ENCODE results near the gene UBR1.
"Not testable (repeated sequence)": the region's sequence is repeated elsewhere in the genome, so short reads cannot be mapped to it uniquely, and the experiment has no call there.

The UBR1 gene

GRCh38 chr15:42964476-42964875 is 141.4 kb downstream of the UBR1 start:
- DNase-seq (ENCODE audit: low spot score) = no peak

- no peak for DNase-seq (ENCODE audit: low spot score)
Measured at GRCh38 chr15:42955518-42955917, 150.3 kb downstream of the UBR1 start.

- no peak for DNase-seq (ENCODE audit: low spot score)
Measured at GRCh38 chr15:42954291-42954690, 151.5 kb downstream of the UBR1 start.

GRCh38 chr15:42948898-42949297 is 156.9 kb downstream of the UBR1 start:
- not testable (repeated sequence) for DNase-seq (ENCODE audit: low spot score)

DNA sequence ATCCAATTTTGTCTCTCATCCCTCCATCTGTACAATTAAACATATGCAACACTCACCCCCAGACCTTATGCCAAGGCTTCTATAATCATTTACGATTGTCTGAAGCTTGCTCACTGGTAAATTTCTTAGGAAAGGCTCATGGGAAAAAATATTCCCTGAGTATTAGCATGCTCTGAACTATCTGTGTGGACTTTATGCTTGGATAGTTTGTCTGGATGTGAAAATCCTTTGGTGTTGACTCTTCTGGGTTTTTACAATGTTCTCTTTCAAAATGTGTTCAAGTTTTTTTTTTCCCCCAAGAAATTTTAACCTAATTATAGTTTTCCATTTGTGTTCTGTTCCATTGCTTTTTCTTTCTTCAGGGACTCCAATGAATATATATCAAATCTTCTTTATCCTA is 165.3 kb downstream of the UBR1 start:
- no peak for DNase-seq (ENCODE audit: low spot score)

DNA sequence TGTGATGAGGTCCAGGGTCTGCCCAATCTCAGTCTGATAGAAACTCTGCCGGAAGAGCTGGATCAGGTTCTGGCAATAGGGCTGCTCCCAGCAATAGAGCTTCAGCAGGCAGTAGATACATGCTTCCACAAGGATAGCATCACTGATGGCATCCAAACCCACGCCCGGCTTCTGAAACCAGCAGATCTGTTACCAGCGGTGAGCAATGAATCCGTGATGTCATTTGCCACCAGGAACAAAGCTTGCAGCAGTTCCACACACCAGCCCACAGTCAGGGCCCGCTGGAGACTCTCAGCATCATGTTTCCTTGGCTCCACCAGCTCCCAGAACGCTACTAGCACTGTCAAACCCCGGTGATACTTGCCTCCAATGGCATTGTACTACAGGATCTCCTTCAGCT is 166.0 kb downstream of the UBR1 start:
- DNase-seq (ENCODE audit: low spot score) = no peak

DNA sequence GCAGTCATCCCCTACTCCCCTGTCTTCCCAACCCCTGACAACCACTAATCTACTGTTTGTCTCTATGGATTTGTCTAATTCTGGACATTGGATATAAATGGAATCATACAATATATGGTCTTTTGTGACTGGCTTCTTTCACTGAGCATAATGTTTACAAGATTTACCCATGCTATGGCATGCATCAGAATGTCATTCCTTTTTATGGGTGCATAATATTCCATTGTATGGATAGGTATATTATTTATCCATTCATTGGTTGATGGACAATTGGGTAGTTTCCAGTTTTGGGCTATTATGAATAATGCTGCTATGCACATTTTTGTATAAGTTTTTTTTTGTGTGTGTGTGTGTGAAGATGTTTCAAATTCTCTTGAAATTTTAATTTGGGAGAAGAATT is 168.7 kb downstream of the UBR1 start:
- no peak for DNase-seq (ENCODE audit: low spot score)

DNA sequence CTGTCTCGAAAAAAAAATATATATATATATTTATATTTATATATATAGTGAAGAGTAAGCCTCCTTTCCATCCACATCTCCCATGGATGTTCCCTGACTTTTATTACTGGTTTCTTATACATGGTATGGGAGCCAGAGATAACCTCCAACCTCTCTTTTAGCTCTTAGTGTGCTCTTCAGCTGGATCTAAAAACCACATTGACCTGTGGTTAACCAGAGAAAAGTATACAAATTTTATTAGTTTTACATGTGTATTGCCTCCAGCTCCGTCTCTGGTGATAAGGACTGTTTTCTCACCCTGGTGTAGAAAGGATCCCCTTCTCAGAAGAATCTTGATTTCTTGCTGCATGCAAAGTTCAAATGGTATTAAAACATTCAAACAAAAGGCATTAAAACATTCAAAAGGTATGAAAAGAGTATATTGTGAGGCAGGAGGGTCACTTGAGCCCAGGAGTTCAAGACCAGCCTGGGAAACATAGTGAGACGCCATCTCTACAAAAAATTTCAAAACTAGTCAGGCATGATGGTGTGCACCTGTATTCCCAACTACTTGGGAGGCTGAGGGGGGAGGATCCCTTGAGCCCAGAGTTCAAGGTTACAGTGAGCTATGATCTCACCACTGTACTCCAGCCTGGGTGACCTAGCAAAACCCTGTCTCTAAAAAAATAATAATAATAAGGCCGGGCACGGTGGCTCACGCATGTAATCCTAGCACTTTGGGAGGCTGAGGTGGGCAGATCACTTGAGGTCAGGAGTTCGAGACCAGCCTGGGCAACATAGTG is 171.8 kb downstream of the UBR1 start:
- DNase-seq (ENCODE audit: low spot score) = no peak

DNA sequence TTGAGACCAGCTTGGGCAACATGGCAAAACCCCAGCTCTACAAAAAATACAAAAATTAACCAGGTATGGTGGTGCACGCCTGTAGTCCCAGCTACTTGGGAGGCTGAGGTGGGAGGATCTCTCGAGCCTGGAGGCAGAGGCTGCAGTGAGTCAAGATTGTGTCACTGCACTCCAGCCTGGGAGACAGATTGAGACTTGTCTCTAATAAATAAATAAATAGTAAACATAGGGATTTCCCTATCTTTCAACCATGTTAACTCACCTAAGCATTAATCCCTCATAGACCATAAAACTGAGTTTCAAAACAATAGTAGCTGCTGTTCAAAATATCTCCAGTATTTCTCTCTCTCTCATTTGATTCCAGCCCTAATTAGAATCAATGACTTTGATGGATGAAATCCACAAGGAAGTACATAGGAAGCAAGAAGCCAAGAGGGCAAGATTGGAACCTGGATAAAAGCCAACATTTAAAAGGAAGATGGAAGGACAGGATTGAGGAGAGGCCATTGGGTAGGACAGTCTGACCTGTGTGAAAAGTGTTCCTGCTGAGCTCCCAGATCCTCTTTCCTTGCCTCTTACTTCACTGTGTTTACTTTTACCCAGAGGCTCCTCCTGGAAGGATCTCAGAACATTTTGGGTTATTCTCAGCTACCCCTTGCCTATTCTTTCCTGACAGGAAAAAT is 172.9 kb downstream of the UBR1 start:
- no peak for DNase-seq (ENCODE audit: low spot score)

DNA sequence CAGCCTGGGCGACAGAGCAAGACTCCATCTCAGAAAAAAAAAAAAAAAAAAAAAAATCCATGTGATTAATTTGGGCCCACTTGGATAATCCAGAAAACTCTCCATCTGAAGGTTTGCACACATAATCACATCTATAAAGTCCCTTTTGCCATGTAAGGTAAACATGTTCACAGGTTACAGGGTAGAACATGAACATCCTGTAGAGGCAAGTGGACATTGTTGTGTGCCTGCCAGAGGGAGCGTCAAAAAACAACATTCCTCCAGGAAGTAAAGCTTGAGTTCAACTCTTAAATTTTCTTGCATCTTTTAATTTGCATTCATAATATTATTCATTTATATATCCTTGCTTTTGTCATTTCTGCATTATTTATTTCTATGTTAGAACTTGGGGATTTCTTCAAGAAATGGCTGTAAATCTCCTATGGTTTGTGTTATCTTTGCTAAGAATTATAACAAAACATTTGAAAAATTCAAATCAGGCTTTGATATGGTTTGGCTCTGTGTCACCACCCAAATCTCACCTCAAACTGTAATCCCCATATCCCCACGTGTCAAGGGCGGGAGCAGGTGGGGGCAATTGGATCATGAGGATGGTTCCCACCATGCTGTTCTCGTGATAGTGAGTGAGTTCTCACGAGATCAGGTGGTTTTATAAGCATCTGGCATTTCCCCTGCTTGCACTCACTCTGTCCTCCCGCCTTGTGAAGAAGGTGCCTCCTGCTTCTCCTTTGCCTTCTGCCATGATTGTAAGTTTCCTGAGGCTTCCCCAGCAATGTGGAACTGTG is 173.9 kb downstream of the UBR1 start:
- no peak for DNase-seq (ENCODE audit: low spot score)

DNA sequence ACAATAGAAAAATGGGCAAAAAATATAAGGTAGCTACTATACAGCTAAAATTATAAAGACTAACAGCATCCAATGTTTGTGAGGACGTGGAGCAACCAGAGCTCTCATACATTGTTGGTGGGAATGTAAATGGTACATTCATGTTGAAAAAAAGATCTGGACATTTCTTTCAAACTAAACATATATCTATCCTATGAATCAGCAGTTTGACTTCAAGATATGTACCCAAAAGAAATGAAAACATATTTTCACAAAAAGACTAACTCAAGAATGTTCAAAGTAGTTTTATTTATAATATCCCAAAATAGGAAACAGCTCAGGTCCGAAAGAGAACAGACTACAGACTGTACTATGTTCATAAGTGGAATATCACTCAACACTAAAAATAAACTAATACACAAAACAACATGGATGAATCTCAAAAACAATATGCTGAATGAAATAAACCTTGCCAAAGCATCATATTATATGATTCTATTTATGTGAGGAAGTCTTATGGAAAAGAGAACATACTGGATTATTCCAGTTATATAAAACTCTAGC is 176.5 kb downstream of the UBR1 start:
- DNase-seq (ENCODE audit: low spot score) = no peak

GRCh38 chr15:42921342-42921731 is 184.5 kb downstream of the UBR1 start:
- no peak for DNase-seq (ENCODE audit: low spot score)

DNA sequence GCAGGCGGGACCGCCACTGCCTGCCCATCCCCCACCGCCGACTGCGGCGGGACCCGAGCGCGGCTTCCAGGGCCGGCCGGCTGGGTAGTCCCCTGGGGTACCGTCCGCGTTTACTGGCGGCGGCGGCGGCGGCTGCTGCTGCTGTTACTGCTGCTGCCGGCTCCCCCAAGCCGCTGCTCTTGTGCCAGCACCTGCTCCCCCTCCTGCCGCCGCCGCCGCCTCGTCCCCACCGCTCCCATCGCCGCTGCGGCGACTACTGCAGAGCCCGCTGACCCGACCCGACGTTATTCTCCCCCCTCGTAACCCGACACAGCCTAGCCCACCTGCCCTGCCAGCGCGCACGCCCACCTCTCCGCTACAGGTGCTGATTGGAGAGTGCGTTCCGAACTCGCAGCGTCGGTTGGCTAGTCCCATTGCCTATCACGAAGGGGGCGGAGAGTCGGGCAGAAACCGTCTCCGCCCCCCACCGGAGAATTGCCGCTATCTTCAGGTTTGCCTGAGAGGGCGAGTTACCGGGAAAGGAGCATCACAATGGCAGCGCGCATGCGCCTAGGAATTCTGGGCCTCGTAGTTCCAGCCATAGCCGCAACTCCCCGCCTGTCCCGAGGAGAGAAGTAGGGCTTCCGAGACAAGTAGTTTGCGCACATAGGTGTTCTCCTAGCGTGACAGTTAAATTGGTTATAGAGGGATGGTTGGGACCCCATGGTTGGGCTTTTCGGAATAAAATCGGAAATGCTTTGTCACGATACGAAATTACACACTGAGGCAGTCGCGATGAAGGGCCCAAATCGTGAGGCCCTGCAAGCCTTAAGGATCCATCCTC is 185.1 kb downstream of the UBR1 start, which contains the start of gene TTBK2:
TSS of gene TTBK2 (minus strand) at position 260 of the 823 bp plus-strand sequence. CDS start 42,161 bp downstream, outside the sequence.
- peak; percentile 68 for DNase-seq (ENCODE audit: low spot score)

GRCh38 chr15:42919799-42920518 is 185.9 kb downstream of the UBR1 start:
- DNase-seq (ENCODE audit: low spot score) = peak; percentile 15

DNA sequence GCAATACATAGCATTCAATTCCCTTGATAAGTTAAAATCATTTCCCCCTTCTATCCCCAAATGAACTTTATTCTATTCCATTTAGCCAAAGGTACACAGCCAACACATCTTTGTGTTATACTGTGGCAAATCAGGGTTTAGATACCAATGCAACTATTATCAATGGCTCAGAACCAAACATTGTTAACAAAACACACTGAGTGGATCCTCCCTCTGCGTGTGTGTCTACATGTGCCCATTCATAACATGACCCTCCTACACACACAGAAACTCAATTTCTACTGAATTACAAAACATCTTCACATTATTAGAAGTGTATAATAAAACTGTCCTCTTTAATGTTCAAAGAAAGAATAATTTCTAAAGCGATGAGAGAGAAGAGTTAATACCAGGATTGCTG is 186.5 kb downstream of the UBR1 start:
- DNase-seq (ENCODE audit: low spot score) = no peak

DNA sequence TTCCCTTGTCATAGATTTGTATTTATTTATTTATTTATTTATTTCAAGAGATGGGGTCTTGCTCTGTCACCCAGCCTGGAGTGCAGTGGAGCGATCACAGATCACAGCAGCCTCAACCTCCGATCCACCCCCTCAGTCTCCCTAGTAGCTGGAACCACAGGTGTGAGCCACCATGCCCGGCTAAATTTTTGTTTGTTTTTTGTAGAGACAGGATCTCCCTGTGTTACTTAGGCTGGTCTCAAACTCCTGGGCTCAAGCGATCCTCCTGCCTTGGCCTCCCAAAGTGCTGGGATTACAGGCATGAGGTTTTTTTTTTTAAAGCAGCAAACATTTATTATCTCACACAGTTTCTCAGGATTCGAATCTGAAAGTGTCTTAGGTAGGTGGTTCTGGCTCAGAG is 187.8 kb downstream of the UBR1 start:
- DNase-seq (ENCODE audit: low spot score) = no peak

DNA sequence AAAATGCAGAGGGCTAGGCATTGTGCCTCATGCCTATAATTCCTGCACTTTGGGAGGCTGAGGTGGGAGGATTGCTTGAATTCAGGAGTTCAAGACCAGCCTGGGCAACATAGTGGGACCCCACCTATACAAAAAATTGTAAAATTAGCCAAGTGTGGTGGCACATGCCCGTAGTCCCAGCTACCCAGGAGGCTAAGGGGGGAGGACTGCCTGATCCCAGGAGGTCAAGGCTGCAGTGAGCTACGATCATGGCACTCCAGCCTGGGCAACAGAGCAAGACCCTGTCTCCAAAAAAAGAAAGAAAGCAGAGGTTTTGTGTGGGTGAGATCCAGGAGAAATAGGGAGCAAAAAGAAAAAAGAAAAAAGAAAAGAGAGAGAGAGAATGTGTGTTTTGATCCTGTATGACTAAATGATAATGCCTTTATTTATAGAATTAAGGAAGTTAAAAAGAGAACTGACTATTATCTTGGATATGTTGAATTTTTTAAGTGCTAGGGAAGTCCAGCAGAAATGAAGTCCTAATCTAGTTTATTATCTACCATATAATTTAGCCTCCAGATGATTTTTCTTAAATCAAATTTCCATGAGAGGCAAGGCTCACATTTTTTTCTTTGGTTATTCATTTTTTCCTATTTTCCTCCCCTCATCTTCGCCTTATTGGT is 190.1 kb downstream of the UBR1 start:
- DNase-seq (ENCODE audit: low spot score) = no peak

DNA sequence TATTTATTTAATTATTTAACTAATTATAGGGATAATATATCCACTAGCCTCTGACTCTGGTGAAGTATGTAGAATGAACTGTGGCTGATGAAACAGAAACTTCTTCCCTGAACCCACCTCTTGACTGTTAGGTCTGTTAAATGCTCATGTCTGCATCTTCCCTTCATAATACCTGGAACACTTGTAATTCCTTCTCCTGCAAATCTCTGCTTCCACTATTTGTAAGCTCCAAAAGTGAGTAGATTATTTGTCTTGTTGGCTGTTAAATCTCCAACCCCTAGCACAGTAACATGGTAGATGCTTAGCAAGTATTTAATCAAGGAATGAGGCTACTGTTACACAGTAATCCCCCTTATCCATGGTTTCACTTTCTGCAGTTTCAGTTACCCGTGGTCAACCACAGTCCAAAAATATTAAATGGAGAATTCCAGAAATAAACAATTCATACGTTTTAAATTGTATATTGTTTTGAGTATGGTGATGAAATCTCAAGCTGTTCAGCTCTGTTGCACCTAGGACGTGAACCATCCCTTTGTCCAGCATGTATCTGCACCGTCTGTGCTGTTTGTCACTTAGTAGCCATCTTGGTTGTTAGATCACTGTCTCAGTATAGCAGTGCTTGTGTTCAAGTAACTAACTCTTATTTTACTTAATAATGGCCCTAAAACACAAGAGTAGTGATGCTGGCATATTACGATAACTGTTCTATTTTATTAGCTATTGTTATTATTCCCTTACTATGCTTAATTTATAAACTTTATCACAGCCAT is 190.9 kb downstream of the UBR1 start:
- no peak for DNase-seq (ENCODE audit: low spot score)

DNA sequence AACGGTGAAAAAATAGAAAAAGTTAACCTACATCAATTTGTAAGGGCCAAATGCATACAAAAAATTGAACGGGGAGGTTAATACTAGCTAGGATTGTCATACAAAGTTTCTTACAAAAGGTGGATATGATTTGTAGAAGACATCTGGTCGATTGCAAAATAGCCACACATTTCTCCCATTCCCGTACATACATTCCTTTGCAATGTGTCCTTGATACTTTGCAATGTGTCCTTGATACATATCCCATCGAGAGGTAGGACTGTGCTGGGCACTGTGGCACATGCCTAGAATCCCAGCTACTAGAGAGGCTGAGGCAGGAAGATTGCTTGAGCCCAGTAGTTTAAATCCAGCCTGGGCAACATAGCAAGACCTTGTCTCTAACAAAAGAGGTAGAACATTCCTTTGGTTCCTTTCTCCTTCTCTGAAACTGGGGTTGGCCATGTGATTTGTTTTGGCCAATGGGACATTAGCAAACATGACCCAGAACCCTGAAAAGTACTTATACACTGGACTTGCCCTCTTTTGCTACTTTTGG is 194.7 kb downstream of the UBR1 start:
- DNase-seq (ENCODE audit: low spot score) = no peak
